HPDE6-E6E7 (cell line): ENCODE results near the gene GPR17.

ENCODE experiments used
- DNase-seq: peaks from one replicate; pipeline ENCODE4 v3.0.0; 2011; ENCODE audit warnings: missing footprints; ENCODE audit errors: extremely low spot score

Gene GPR17

GRCh38 chr2:127654838-127655175 is 8.9 kb downstream of the GPR17 start:
- no peak for DNase-seq

DNA sequence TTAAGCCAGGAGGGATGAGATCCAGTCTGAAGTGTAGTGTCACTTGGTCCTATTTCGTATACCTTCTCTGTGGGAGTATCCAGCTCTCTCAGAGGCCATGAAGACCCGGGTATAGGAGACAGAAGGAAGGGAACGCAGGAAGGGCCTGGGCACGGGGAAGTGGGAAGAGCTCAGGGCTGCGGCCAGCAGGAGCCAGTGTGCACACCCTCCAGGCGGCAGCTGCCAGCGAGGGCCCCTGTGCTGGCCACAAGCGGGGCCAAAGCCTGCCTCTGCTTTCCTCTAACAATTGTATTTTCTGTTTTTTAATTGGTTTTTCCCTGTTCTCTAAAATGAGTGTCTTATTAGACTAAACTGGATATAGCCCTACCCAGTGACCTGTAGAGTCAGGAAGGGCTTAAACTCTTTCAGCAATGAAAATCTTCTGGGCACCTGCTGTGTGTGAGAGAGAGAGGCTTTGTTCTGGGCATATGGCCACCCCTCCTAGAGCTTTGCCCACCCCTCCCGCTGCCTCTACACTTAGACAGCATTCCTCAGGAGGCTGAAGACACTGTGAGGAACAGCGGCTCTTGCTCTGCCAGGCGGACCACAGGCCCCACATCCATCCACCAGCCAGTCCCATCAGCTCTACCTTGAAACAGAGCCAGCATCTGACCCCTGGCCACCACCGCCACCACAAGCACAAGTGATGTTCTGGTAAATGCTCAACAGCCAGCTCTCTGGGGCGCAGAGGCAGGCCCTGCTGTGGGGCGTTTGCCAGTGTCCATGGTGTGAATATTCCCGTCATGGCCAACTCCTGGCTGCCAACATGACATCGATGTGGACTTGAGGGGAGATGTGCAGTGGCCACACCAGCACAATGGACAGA is 9.5 kb downstream of the GPR17 start:
- no peak for DNase-seq

DNA sequence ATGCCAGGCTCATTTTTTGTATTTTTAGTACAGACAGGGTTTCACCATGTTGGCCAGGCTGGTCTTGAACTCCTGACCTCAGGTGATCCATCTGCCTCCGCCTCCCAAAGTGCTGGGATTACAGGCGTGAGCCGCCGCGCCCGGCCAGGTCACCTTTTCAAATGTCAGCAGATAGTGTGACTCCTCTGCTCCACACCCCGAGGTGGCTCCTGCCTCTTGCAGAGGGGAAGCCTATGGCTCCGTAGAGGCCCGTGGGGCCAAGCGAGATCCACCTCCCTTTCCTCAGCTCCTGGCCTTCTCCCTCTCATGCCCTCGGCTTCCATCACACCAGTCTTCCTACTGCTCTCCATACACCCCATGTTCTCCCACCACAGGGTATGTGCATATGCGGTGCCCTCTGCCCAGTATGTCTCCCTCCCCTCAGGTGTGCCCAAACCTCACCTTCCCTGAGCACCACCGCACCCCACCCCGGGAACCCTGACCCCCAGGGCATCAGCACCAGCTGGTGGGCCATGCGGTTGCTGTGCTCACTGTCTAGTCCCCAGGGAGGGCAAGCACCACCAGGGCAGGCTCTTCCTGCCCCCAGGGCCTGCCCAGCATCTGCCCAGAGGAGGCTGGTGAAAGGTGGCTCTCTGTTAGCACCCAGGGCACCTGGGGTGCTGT is 10.7 kb downstream of the GPR17 start:
- no peak for DNase-seq

- DNase-seq: no peak
Measured at GRCh38 chr2:127657232-127657595, 11.3 kb downstream of the GPR17 start.

DNA sequence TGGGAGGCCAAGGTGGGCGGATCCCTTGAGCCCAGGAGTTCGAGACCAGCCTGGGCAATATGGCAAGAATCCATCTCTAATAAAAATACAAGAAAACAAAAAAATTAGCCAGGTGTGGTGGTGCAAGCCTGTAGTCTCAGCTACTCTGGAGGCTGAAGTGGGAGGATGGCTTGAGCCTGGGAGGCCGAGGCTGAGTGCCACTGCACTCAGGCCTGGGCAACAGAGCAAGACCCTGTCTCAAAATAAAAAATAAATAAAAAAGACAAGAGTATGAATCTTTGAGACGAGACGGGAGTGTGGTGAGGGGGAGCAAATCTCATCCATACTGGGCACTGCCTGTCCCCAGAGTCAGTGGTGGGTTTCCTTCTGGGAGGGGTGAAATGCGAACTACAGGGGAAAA is 12.2 kb downstream of the GPR17 start:
- no peak for DNase-seq

- DNase-seq: no peak
Measured at GRCh38 chr2:127658641-127659407, 12.9 kb downstream of the GPR17 start.

DNA sequence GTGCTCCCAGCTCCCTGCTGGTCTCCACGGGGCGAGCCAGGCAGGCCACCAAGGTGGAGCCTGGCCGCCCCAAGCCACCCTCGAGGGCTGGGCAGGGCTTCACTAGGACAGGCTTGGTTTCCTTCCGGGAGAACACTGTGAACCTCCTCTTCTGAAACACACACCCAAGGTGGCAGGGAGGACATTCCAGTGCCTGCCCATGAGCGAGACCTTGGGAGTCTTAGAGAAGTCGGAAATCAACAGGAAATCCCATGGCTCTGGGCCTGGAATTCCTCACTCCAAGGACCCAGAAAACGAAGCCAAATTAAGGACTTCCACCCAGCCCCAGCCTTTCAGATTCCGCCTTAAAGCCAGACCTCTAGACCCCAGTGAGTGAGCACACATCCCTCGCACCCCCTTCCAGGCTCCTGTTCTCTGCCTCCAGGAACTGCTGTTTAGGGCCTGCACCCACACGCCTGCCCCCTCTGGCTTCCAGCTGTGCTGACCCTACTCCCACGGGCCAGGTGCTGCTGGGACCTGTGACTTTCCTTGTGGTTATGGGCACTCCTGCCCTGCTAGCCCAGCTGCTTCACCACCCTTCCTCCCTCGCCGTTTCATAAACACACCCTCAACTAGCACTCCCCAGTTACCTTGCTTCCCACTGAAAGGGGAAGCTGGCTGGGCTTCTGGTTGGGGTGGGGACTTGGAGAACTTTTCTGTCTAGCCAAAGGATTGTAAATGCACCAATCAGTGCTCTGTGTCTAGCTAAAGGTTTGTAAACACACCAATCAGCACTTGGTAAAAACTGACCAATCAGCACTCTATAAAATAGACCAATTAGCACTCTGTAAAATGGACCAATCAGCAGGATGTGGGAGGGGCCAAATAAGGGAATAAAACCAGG is 13.7 kb downstream of the GPR17 start:
- no peak for DNase-seq

DNA sequence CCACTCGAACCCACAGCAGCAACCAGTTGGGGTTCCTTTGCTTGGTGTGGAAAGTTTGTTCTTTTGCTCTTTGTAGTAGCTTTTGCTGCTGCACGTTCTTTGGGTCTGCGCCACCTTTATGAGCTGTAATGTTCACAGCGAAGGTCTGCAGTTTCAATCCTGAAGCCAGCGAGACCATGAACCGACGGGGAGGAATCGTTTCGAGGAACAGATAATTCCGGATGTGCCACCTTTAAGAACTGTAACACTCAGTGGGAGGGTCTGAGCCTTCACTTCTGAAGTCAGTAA is 14.3 kb downstream of the GPR17 start:
- DNase-seq: no peak

GRCh38 chr2:127661072-127661649 is 15.2 kb downstream of the GPR17 start:
- no peak for DNase-seq

DNA sequence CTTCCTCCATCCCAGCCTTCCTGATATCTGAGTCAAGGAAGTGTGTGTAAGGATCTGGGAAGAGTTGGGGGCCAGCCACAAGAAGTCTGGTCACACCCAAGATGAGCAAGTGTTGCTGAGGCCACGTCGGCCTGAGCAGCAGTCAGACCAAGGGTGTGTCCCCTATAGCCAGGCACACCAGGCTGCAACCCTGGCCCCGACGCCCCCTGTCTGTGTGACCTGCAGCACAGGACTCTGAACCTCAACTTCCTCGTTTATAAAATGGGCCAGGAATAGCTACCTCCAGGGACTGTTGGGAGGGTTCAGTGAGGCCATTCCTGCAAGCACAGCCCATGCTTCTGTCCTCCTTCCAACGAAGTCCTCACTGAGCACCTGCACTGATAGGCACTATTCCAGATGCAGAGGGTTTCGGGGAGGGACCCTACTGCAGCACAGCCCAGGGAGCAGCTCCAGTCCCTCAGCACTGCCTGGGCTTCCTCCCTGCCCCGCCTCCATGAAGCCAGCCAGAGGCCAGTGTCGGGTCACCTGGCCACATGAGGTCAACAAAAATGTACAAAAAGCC is 16.1 kb downstream of the GPR17 start:
- no peak for DNase-seq

DNA sequence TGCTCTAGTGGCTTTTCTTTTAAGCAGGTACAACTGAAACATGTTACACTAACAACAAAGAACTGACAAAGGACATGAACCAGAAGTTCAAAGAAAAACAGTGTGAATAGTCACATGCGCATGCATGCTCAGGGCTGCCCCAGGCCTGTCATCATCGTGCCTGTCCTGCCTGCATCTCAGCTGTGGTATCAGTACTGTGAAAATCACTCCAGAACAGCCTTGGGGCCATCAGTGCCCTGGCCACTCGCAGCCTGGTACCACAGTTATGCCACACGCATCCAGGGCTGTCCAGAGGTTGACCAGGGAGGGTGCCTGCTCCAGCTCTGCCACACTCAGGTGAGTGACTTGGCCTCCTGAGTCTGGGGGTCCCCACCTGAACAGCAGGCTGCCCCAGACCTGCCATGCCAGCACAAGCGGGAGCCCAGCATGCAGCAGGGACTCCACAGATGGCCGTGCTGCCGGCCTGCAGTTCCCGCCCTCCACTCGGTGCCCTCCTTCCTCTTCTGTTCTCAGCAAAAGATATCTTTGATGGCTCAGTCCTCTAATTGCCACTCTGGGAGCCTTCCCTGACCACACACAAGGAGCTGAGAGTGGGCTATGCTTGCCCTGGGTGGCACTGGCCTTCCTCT is 17.1 kb downstream of the GPR17 start:
- DNase-seq: no peak

DNA sequence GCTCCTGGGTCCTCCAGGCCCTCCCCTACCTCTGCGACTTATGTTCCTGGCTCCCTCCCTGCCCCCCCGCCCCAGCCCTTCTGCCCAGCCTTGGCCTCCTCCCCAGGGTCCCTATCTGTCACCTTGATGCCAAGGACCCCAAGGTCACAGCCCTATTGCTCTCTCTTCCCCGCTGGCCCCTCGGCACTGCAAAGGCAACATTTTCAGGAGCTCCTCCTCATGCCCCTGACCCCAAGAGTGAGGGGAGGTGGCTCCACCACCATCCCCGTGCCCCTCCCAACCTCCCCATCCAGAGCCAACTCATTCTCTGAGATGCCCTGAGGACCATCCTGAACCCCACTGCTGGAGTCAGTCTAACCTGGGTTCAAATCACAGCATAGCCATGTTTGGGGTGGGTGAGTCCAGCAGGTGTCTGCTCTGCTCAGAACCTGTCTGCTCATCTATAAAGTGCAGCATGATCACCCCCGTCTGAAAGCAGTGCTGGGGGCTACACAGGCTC is 17.7 kb downstream of the GPR17 start:
- no peak for DNase-seq

GRCh38 chr2:127664065-127664894 is 18.3 kb downstream of the GPR17 start:
- no peak for DNase-seq

GRCh38 chr2:127664895-127665225 is 18.9 kb downstream of the GPR17 start:
- no peak for DNase-seq

- DNase-seq: no peak
Measured at GRCh38 chr2:127665267-127665893, 19.4 kb downstream of the GPR17 start.

- DNase-seq: no peak
Measured at GRCh38 chr2:127669056-127669455, 23.1 kb downstream of the GPR17 start.

GRCh38 chr2:127670055-127670956 is 24.4 kb downstream of the GPR17 start:
- no peak for DNase-seq

- no peak for DNase-seq
Measured at GRCh38 chr2:127670957-127671290, 25.0 kb downstream of the GPR17 start.
